NCI-H128 (cell line): ENCODE results near the gene TIMD4.
"Not testable (repeated sequence)": the region's sequence is repeated elsewhere in the genome, so short reads cannot be mapped to it uniquely, and the experiment has no call there.

Experiments used
- DNase-seq: peaks from one replicate; lab custom pipeline; 2025; ENCODE audit not compliant: unreplicated experiment; lab: John Stamatoyannopoulos, UW

TIMD4 gene

GRCh38 chr5:156963125-156963524, at the start of gene TIMD4:
Gene TIMD4, minus strand, starts transcription at chr5:156963226. Its CDS starts 28 bp downstream, at chr5:156963198.
- DNase-seq: no peak

- DNase-seq: no peak
Measured at GRCh38 chr5:157006262-157006661, 43.2 kb upstream of the TIMD4 start.

- DNase-seq: no peak
Measured at GRCh38 chr5:157004893-157005551, 42.0 kb upstream of the TIMD4 start.

GRCh38 chr5:156991714-156992113, 28.7 kb upstream of the TIMD4 start:
- no peak for DNase-seq

- DNase-seq: no peak
Measured at GRCh38 chr5:156984064-156984463, 21.0 kb upstream of the TIMD4 start.

- DNase-seq: no peak
Measured at GRCh38 chr5:156981481-156981880, 18.5 kb upstream of the TIMD4 start.

- no peak for DNase-seq
Measured at GRCh38 chr5:156974328-156974727, 11.3 kb upstream of the TIMD4 start.

GRCh38 chr5:156971848-156972525, 9.0 kb upstream of the TIMD4 start:
- DNase-seq: no peak

GRCh38 chr5:156971415-156971814, 8.4 kb upstream of the TIMD4 start:
- DNase-seq: no peak

- DNase-seq: not testable (repeated sequence)
Measured at GRCh38 chr5:156967386-156967785, 4.4 kb upstream of the TIMD4 start.

- DNase-seq: no peak
Measured at GRCh38 chr5:156956321-156956720, 6.7 kb downstream of the TIMD4 start.

GRCh38 chr5:156951359-156951758, 11.7 kb downstream of the TIMD4 start:
- no peak for DNase-seq

- no peak for DNase-seq
Measured at GRCh38 chr5:156950716-156951115, 12.3 kb downstream of the TIMD4 start.

GRCh38 chr5:156949424-156949823, 13.6 kb downstream of the TIMD4 start:
- no peak for DNase-seq

GRCh38 chr5:156947925-156948324, 15.1 kb downstream of the TIMD4 start:
- no peak for DNase-seq

- no peak for DNase-seq
Measured at GRCh38 chr5:156942064-156942463, 21.0 kb downstream of the TIMD4 start.

GRCh38 chr5:156940462-156940861, 22.6 kb downstream of the TIMD4 start:
- DNase-seq: not testable (repeated sequence)

- DNase-seq: no peak
Measured at GRCh38 chr5:156936972-156937371, 26.1 kb downstream of the TIMD4 start.

GRCh38 chr5:156934450-156935211, 28.4 kb downstream of the TIMD4 start:
- DNase-seq: no peak

GRCh38 chr5:156929366-156929948, 33.6 kb downstream of the TIMD4 start:
- DNase-seq: no peak

- no peak for DNase-seq
Measured at GRCh38 chr5:156927545-156927944, 35.5 kb downstream of the TIMD4 start.

- not testable (repeated sequence) for DNase-seq
Measured at GRCh38 chr5:156925767-156926166, 37.3 kb downstream of the TIMD4 start.
